ENCODE measurements around the gene ZFYVE26. TPM values are rescaled to one million over a fixed set of nuclear protein-coding genes. Genes with fewer than 3 reads are reported as not detected.

Gene ZFYVE26
- total RNA-seq, 1 experiment from 2014 or later, result 23.2 TPM

- Mint-ChIP-seq H3K4me1 (ENCODE audit: low read depth, unreplicated experiment) (peaks cover 10% of the 10 kb centered on the region), H3K27ac (ENCODE audit: unreplicated experiment) (no peak overlapping the region), H3K9me3 (ENCODE audit: unreplicated experiment) (no peaks in the 10 kb centered on the region), H3K36me3 (ENCODE audit: insufficient read depth, unreplicated experiment) (peaks cover 10% of the 10 kb centered on the region), H3K4me3 (ENCODE audit: unreplicated experiment) (peak overlapping the region; percentile 99), H3K27me3 (ENCODE audit: insufficient read depth, unreplicated experiment) (no peaks in the 10 kb centered on the region)
- H3K36me3 ChIP-seq (ENCODE audit: control insufficient read depth, insufficient read depth, low read length), result no peaks in the 10 kb centered on the region
- intact Hi-C loops (cut with micrococcal nuclease; ENCODE audit: unreplicated experiment), result no loop called here
- BruUV-seq (replicated peaks), result no TSS peak
- H3K27me3 ChIP-seq (replicated peaks; ENCODE audit: control insufficient read depth, insufficient read depth, low read length), result no peaks in the 10 kb centered on the region
- no peak for TF ChIP-seq CTCF (IDR thresholded peaks at IDR 0.05; ENCODE audit: insufficient read depth in 1 of 2, low read depth in 1 of 2, low read length in 1 of 2, severe bottlenecking in 1 of 2, unreplicated experiment in 1 of 2)
- DNase-seq, result no peak
- H3K4me1 ChIP-seq, result peaks cover 12% of the 10 kb centered on the region
- no peak overlapping the region for H3K4me3 ChIP-seq (ENCODE audit: low read depth, low read length)
- no peaks in the 10 kb centered on the region for H3K9me3 ChIP-seq
- CTCF ChIA-PET, result no interaction called here
- POLR2A ChIA-PET, result no interaction called here
Measured at GRCh38 chr14:67817750-67818438, 1.5 kb upstream of the ZFYVE26 start.

DNA sequence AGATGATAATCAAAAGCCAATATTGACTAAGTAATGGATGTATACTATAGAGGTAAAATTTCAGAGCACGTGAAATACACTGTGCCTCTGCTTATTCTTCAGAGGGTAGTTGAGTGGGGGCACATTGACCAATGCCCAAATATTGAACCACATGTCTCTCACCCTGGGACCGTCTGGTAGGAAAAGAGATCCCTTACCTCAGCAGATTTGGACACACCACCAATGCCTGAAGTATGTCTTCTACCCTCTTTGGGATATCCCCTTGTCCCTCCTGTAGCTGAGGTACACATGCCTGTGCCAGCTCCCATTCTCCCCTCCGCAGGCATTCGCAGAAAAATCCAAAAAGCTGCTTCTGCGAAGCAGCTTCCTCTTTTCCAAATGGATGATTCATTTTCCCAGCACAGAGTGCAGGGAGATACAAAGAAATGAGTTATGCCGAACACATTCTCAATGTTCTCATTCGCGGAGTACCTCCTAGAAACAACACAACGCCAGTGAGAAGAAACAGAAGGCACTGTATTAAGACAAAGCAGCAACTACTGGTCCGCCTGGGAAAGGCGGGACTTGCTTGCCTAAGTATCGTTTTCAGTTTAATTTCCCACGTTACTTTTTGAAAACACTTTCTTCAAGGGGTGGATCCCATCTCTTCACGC, 691 bp downstream of the ZFYVE26 start:
- no peaks in the 10 kb centered on the region for H3K27me3 Mint-ChIP-seq (ENCODE audit: insufficient read depth, unreplicated experiment)
- no peak for DNase-seq
- no peaks in the 10 kb centered on the region for H3K36me3 ChIP-seq (ENCODE audit: control insufficient read depth, insufficient read depth, low read length)
- no peaks in the 10 kb centered on the region for H3K9me3 ChIP-seq
- no peak for TF ChIP-seq CTCF (IDR thresholded peaks at IDR 0.05; ENCODE audit: insufficient read depth in 1 of 2, low read depth in 1 of 2, low read length in 1 of 2, severe bottlenecking in 1 of 2, unreplicated experiment in 1 of 2)
- peaks cover 10% of the 10 kb centered on the region for H3K36me3 Mint-ChIP-seq (ENCODE audit: insufficient read depth, unreplicated experiment)
- H3K27me3 ChIP-seq (replicated peaks; ENCODE audit: control insufficient read depth, insufficient read depth, low read length), result no peaks in the 10 kb centered on the region
- peak overlapping the region; percentile 65 for H3K4me3 ChIP-seq (ENCODE audit: low read depth, low read length)
- peak overlapping the region; percentile 82 for H3K27ac Mint-ChIP-seq (ENCODE audit: unreplicated experiment)
- BruUV-seq (replicated peaks), result no TSS peak
- no peaks in the 10 kb centered on the region for H3K9me3 Mint-ChIP-seq (ENCODE audit: unreplicated experiment)
- intact Hi-C loops (cut with micrococcal nuclease; ENCODE audit: unreplicated experiment), result no loop called here
- peak overlapping the region; percentile 88 for H3K4me3 Mint-ChIP-seq (ENCODE audit: unreplicated experiment)
- H3K4me1 ChIP-seq, result peaks cover 12% of the 10 kb centered on the region
- POLR2A ChIA-PET, result interaction anchor here (0.5 to 1.2 kb wide), 2 partner anchors 120 to 1001 kb away, joined by 3 to 4 read pairs; partner anchors contain the start of gene RDH11
- peaks cover 6% of the 10 kb centered on the region for H3K4me1 Mint-ChIP-seq (ENCODE audit: low read depth, unreplicated experiment)
- CTCF ChIA-PET, result no interaction called here

GRCh38 chr14:67814821-67815220, 1.6 kb downstream of the ZFYVE26 start:
- no peak overlapping the region for H3K4me3 ChIP-seq (ENCODE audit: low read depth, low read length)
- Mint-ChIP-seq H3K27ac (ENCODE audit: unreplicated experiment) (no peak overlapping the region), H3K9me3 (ENCODE audit: unreplicated experiment) (no peaks in the 10 kb centered on the region), H3K27me3 (ENCODE audit: insufficient read depth, unreplicated experiment) (no peaks in the 10 kb centered on the region), H3K4me1 (ENCODE audit: low read depth, unreplicated experiment) (no peaks in the 10 kb centered on the region), H3K36me3 (ENCODE audit: insufficient read depth, unreplicated experiment) (peaks cover 16% of the 10 kb centered on the region), H3K4me3 (ENCODE audit: unreplicated experiment) (peak overlapping the region; percentile 88)
- BruUV-seq (replicated peaks), result no TSS peak
- H3K4me1 ChIP-seq, result peaks cover 12% of the 10 kb centered on the region
- ChIA-PET POLR2A (no interaction called here), CTCF (no interaction called here)
- DNase-seq, result no peak
- intact Hi-C loops (cut with micrococcal nuclease; ENCODE audit: unreplicated experiment), result no loop called here
- no peaks in the 10 kb centered on the region for H3K27me3 ChIP-seq (replicated peaks; ENCODE audit: control insufficient read depth, insufficient read depth, low read length)
- no peak for TF ChIP-seq CTCF (IDR thresholded peaks at IDR 0.05; ENCODE audit: insufficient read depth in 1 of 2, low read depth in 1 of 2, low read length in 1 of 2, severe bottlenecking in 1 of 2, unreplicated experiment in 1 of 2)
- no peaks in the 10 kb centered on the region for H3K9me3 ChIP-seq
- H3K36me3 ChIP-seq (ENCODE audit: control insufficient read depth, insufficient read depth, low read length), result no peaks in the 10 kb centered on the region; the same call in 1 of the 2 replicates

All from Caco-2 (cell line).